Measurements from ENCODE around the gene GRIK1. TPM values are rescaled to one million over a fixed set of nuclear protein-coding genes. Genes with fewer than 3 reads are reported as not detected.

The GRIK1 gene
- total RNA-seq, 4 donors from 2014 or later: 1.2 to 7.4 (median 1.3) TPM; not detected in 1

DNA sequence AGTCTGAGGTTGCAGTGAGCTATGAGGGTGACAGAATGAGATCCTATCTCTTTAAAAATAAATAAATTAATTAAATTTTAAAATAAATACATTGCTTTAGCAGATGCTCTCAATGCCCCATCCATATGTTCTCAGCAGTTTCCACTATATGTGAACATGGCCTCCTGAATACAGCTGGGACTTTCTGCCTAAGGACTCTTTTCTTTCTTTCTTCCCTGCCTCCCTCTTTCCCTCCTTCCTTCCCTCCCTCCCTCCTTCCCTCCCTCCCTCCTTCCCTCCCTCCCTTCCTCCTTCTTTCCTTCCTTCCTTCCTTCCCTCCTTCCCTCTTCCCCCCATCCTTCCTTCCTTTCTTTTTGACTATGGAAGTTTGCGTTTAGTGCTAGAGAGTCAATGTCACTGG lies 10.2 kb upstream of the GRIK1 start:
- H3K36me3 ChIP-seq: no peaks in the 10 kb centered on the region
- H3K9me3 ChIP-seq: no peaks in the 10 kb centered on the region
- no peak for TF ChIP-seq POLR2A (IDR thresholded peaks at IDR 0.05)
- no peak for TF ChIP-seq CTCF (IDR thresholded peaks at IDR 0.05)
- H3K27ac ChIP-seq: no peak overlapping the region
- no peak for DNase-seq
- no peaks in the 10 kb centered on the region for H3K4me1 ChIP-seq
- H3K27me3 ChIP-seq: no peaks in the 10 kb centered on the region
- no peak overlapping the region for H3K4me3 ChIP-seq

GRCh38 chr21:29947119-29947518 lies 7.3 kb upstream of the GRIK1 start:
- H3K4me3 ChIP-seq: no peak overlapping the region
- no peaks in the 10 kb centered on the region for H3K4me1 ChIP-seq
- no peaks in the 10 kb centered on the region for H3K36me3 ChIP-seq
- H3K27me3 ChIP-seq: no peaks in the 10 kb centered on the region
- no peaks in the 10 kb centered on the region for H3K9me3 ChIP-seq
- no peak overlapping the region for H3K27ac ChIP-seq
- TF ChIP-seq CTCF (IDR thresholded peaks at IDR 0.05) (no peak), POLR2A (IDR thresholded peaks at IDR 0.05) (no peak)
- DNase-seq: no peak

- Histone ChIP-seq H3K27me3 (no peaks in the 10 kb centered on the region), H3K36me3 (no peaks in the 10 kb centered on the region), H3K27ac (no peak overlapping the region), H3K4me3 (no peak overlapping the region), H3K9me3 (no peaks in the 10 kb centered on the region), H3K4me1 (no peaks in the 10 kb centered on the region)
- TF ChIP-seq POLR2A (IDR thresholded peaks at IDR 0.05) (no peak), CTCF (IDR thresholded peaks at IDR 0.05) (no peak)
- no peak for DNase-seq
Measured at GRCh38 chr21:29943885-29944284, 4.1 kb upstream of the GRIK1 start.

DNA sequence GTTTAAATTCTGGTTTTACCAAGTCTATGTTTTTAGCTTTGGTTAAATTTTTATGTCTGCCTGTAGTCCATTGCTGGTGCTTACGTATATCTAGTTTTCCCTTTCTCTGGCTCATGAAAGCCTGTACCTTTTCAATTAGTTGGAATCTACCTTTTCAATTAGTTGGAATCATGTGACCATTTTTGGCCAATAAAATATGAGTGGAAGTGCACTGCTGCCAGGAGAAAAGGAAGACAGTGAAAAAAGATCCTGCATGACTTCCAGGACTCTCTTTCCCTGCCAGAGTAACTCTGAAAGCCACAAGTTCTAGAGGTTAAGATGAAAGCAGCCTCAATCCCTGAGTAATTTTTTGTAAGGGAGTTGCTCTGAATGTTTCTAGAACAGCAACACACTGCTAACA lies 2.2 kb upstream of the GRIK1 start:
- H3K4me3 ChIP-seq: no peak overlapping the region
- no peaks in the 10 kb centered on the region for H3K9me3 ChIP-seq
- no peaks in the 10 kb centered on the region for H3K36me3 ChIP-seq
- DNase-seq: no peak
- H3K4me1 ChIP-seq: no peaks in the 10 kb centered on the region
- H3K27me3 ChIP-seq: no peaks in the 10 kb centered on the region
- H3K27ac ChIP-seq: no peak overlapping the region
- TF ChIP-seq POLR2A (IDR thresholded peaks at IDR 0.05): no peak
- no peak for TF ChIP-seq CTCF (IDR thresholded peaks at IDR 0.05)

DNA sequence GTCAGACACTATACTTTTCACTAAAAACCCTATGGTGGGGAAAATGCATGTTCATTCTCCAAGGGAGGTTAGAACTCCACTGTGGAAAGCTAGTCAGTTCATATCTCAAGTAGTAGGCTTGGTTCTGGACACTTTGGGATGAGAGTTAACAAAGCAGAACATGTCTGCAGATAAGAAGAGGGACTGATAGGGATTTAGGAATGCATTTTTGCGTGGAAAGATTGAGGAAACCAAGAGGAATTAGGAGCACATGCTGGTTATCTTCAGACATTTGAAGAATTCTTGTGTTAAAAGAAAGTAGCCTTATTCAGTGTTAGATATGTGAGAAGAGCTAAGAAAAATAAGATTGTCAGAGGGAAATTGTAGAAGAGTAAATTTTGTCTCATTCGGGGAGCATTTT lies 1.2 kb upstream of the GRIK1 start:
- Histone ChIP-seq H3K9me3 (no peaks in the 10 kb centered on the region), H3K27me3 (no peaks in the 10 kb centered on the region), H3K4me3 (no peak overlapping the region), H3K36me3 (no peaks in the 10 kb centered on the region), H3K27ac (no peak overlapping the region), H3K4me1 (no peaks in the 10 kb centered on the region)
- DNase-seq: no peak
- TF ChIP-seq POLR2A (IDR thresholded peaks at IDR 0.05) (no peak), CTCF (IDR thresholded peaks at IDR 0.05) (no peak)

- no peak for DNase-seq
- Histone ChIP-seq H3K36me3 (no peaks in the 10 kb centered on the region), H3K27me3 (no peaks in the 10 kb centered on the region), H3K27ac (no peak overlapping the region), H3K9me3 (no peaks in the 10 kb centered on the region), H3K4me1 (no peaks in the 10 kb centered on the region), H3K4me3 (no peak overlapping the region)
- TF ChIP-seq CTCF (IDR thresholded peaks at IDR 0.05): no peak
- no peak for TF ChIP-seq POLR2A (IDR thresholded peaks at IDR 0.05)
Measured at GRCh38 chr21:29940361-29940760, 565 bp upstream of the GRIK1 start.

Data from Peyer's patch (tissue), 4 donors.